PC-3 (cell line): ENCODE data around the gene ECE1. TPM values are rescaled to one million over a fixed set of nuclear protein-coding genes. Genes with fewer than 3 reads are reported as not detected.

Experiments used
- ATAC-seq: fragments of 200-7000 bp; cut with Tn5 transposase; 2 replicates; pipeline ENCODE4 v1.9.1; 2020; ENCODE audit warnings: mild to moderate bottlenecking, moderate library complexity
- BruUV-seq: library from RNA; stranded (reverse); fragments of 400-500 nt; replicated peaks from 2 replicates; lab custom pipeline; 2021; lab: Mats Ljungman, UMichigan
- CTCF ChIA-PET: fragments of 300-600 bp; sonication (Branson Sonifier 250); formaldehyde crosslinking; loops from one replicate; lab custom pipeline; 2022; ENCODE audit warnings: antibody characterized with exemption; lab: Charles Lee
- POLR2A ChIA-PET: fragments of 300-600 bp; sonication (Branson Sonifier 250); formaldehyde crosslinking; loops from one replicate; lab custom pipeline; 2022; ENCODE audit warnings: antibody characterized with exemption; ENCODE audit not compliant: unreplicated experiment; lab: Charles Lee
- DNase-seq: peaks from one replicate; pipeline ENCODE4 v3.0.0-alpha.2; 2015
- H2AFZ ChIP-seq: fragments of 300-600 bp; sonication (generic); 2 replicates; pipeline ENCODE4 v1.6.0; 2016; ENCODE audit warnings: antibody characterized with exemption, low read length
- H3F3A ChIP-seq: fragments of 300-600 bp; sonication (generic); one replicate; pipeline ENCODE4 v1.6.0; 2017; ENCODE audit warnings: antibody characterized with exemption, low read length, control low read depth, mild to moderate bottlenecking; ENCODE audit not compliant: unreplicated experiment
- H3K27ac ChIP-seq: fragments of 300-600 bp; sonication (generic); 2 replicates; pipeline ENCODE4 v1.5.1; 2016; ENCODE audit warnings: mild to moderate bottlenecking, low read length
- H3K27me3 ChIP-seq: fragments of 300-600 bp; sonication (generic); 2 replicates; pipeline ENCODE4 v1.6.1; 2016; ENCODE audit warnings: low read length, mixed read lengths
- H3K36me3 ChIP-seq: fragments of 300-600 bp; sonication (generic); 2 replicates; pipeline ENCODE4 v1.6.1; 2016; ENCODE audit warnings: low read depth, mixed run types, low read length, mixed read lengths
- H3K4me1 ChIP-seq: fragments of 300-600 bp; sonication (generic); 2 replicates; pipeline ENCODE4 v1.5.1; 2016; ENCODE audit warnings: low read length; ENCODE audit not compliant: insufficient read depth
- H3K4me2 ChIP-seq: fragments of 300-600 bp; sonication (generic); 2 replicates; pipeline ENCODE4 v1.6.0; 2016; ENCODE audit warnings: low read length
- H3K4me3 ChIP-seq: fragments of 300-600 bp; sonication (generic); 2 replicates; pipeline ENCODE4 v1.5.1; 2016; ENCODE audit warnings: mild to moderate bottlenecking, low read length, mixed read lengths
- H3K79me2 ChIP-seq: fragments of 300-600 bp; sonication (generic); 2 replicates; pipeline ENCODE4 v1.6.1; 2017; ENCODE audit warnings: low read length, mixed read lengths
- H3K9ac ChIP-seq: fragments of 300-600 bp; sonication (generic); 2 replicates; pipeline ENCODE4 v1.6.0; 2016; ENCODE audit warnings: mild to moderate bottlenecking, low read length
- H3K9me2 ChIP-seq: fragments of 300-600 bp; sonication (generic); replicated peaks from 2 replicates; pipeline ENCODE4 v1.6.1; 2016; ENCODE audit warnings: mixed run types, low read length, mixed read lengths
- H3K9me3 ChIP-seq: fragments of 300-600 bp; sonication (generic); 2 replicates; pipeline ENCODE4 v1.6.1; 2016; ENCODE audit warnings: low read length, mixed read lengths
- H4K20me1 ChIP-seq: fragments of 300-600 bp; sonication (generic); 2 replicates; pipeline ENCODE4 v1.6.1; 2016; ENCODE audit warnings: low read length, mixed read lengths
- EZH2 ChIP-seq: fragments of 300-600 bp; sonication (generic); IDR thresholded peaks from one replicate; pipeline ENCODE4 v1.6.1; 2017; ENCODE audit warnings: antibody characterized with exemption, mild to moderate bottlenecking, low read length; ENCODE audit not compliant: unreplicated experiment
- EZH2phosphoT487 ChIP-seq: fragments of 300-600 bp; sonication (generic); IDR thresholded peaks from 2 replicates; pipeline ENCODE4 v1.6.1; 2018; ENCODE audit warnings: mild to moderate bottlenecking, antibody characterized with exemption, low read length, borderline replicate concordance
- intact Hi-C: fragments of 100-400 bp; cut with micrococcal nuclease; formaldehyde crosslinking; loops from 2 replicates; pipeline ENCODE4 v1.9.0; 2023
- total RNA-seq: library from RNA; depleted of rRNA; stranded (reverse); fragments of >200 nt; gene quantifications from 2 replicates; pipeline ENCODE4 v1.2.3, GENCODE V29; 2014
- TF ChIP-seq, protein P1 (sequence below): fragments of 300-600 bp; sonication (generic); conservative IDR thresholded peaks from 2 replicates; pipeline ENCODE4 v1.5.1; 2017; ENCODE audit warnings: antibody characterized with exemption, low read depth, mild to moderate bottlenecking, low read length

ECE1 gene
- total RNA-seq, 1 experiment from 2014 or later = 86.8 TPM

DNA sequence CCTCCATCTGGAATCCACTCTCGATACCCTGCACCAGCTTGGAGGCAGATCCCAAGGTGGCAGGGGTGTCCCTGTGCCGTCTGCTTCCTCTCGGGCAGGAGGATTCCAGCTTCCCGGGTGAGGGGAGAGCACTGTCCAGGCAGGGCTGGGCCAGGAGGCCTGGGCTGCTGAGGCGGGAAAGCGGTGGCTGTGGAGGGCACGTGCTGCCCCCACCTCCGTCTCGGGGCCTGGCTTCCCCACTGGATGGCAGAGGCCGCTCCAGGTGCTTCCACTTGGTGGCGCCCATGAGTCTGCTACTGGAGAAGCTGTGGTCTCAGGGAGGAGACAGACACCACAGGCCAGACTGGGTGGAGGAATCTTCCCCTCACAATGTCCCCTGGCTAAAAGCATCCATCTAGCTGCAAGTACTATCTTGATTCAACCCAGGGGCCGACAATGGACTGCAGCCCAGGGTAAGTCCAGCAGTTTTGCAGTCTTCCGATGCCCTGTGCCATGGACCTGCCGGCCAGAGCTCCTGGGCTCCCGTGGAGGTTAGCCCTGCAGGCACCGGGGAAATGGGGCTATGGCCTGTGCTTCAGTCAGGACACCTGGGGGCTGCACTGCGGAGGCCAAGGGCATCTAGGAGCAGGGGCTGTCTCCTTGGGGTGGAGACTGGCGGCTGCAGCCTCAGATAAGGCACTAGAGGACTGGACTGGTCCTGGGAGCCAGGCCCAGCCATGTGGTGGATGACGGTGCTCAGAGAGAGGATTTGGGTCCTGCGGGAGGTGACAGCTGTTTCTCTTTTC is 72.3 kb downstream of the ECE1 start:
- no TSS peak for BruUV-seq
- H3K79me2 ChIP-seq = no peaks in the 10 kb centered on the region
- H3K27me3 ChIP-seq = no peaks in the 10 kb centered on the region
- intact Hi-C loops = no loop called here
- no peak overlapping the region for H2AFZ ChIP-seq
- ChIA-PET POLR2A (no interaction called here), CTCF (interaction anchor here (0.5 to 1.0 kb wide), 3 partner anchors 127 to 181 kb away, joined by 3 to 4 read pairs (median 3); no protein-coding TSS in a partner anchor)
- DNase-seq (peak; percentile 40), ATAC-seq (peak; percentile 33)
- no peak overlapping the region for H3K27ac ChIP-seq
- H3K4me3 ChIP-seq = no peak overlapping the region
- no peaks in the 10 kb centered on the region for H3K9me2 ChIP-seq
- peaks cover 10% of the 10 kb centered on the region for H3K36me3 ChIP-seq
- H4K20me1 ChIP-seq = no peaks in the 10 kb centered on the region
- no peak overlapping the region for H3K9ac ChIP-seq
- no peak overlapping the region for H3K4me2 ChIP-seq
- TF ChIP-seq, protein P1, sequence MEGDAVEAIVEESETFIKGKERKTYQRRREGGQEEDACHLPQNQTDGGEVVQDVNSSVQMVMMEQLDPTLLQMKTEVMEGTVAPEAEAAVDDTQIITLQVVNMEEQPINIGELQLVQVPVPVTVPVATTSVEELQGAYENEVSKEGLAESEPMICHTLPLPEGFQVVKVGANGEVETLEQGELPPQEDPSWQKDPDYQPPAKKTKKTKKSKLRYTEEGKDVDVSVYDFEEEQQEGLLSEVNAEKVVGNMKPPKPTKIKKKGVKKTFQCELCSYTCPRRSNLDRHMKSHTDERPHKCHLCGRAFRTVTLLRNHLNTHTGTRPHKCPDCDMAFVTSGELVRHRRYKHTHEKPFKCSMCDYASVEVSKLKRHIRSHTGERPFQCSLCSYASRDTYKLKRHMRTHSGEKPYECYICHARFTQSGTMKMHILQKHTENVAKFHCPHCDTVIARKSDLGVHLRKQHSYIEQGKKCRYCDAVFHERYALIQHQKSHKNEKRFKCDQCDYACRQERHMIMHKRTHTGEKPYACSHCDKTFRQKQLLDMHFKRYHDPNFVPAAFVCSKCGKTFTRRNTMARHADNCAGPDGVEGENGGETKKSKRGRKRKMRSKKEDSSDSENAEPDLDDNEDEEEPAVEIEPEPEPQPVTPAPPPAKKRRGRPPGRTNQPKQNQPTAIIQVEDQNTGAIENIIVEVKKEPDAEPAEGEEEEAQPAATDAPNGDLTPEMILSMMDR = peak; percentile 64
- TF ChIP-seq EZH2phosphoT487 (no peak), EZH2 (no peak)
- H3F3A ChIP-seq = no peaks in the 10 kb centered on the region
- no peaks in the 10 kb centered on the region for H3K9me3 ChIP-seq
- H3K4me1 ChIP-seq = no peaks in the 10 kb centered on the region

DNA sequence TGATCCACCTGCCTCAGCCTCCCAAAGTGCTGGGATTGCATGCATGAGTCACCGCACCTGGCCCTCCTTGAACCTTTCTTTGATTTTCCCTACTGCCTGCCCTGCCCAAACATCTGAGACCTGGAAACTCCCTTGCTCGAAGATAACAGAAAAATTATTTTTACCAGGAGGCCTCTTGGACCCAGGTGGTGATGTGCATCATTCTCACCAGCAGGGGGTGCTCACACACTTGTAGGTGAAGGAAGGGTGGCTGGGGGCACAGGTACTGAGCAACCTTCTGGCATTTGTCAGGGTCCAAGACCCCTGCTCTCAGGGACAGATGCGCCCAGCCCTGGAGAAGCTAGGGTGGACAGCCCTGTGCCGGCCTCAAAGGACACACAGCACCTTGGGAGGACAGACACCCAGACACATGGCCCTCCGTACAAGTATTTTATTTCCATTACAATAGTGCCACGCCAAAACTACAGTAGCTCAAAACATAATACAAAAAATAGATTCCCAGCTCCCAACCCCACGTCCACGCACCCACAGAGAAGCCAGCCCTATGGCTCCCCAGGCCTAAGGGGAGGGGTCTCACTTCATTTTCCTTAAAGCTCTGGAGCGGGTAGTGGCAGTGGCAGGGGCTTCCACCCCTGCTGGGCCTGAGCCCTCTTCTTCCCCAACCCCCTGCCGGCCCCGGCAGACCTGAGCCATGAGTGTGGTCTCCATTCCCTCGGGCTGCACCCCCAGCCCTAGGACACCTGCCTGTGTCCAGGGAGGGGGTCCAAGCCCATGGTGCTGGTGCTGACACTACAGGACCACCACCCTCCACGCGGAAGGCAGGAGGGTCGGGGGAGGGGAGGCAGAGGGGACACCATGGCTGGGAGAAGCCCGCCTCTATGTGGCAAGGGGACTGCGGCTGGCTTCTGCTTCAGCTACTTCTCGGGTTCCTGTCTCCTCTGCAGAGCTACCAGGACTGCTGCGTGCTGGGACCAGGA is 73.1 kb downstream of the ECE1 start:
- H3K9me2 ChIP-seq = no peaks in the 10 kb centered on the region
- ChIA-PET CTCF (interaction anchor here (0.9 to 1.0 kb wide), 2 partner anchors 128 to 152 kb away, joined by 3 to 4 read pairs; no protein-coding TSS in a partner anchor), POLR2A (no interaction called here)
- H3K79me2 ChIP-seq = no peaks in the 10 kb centered on the region
- no peaks in the 10 kb centered on the region for H3K9me3 ChIP-seq
- intact Hi-C loops = no loop called here
- TF ChIP-seq, protein P1 = peak; percentile 92
- TF ChIP-seq EZH2 (no peak), EZH2phosphoT487 (no peak)
- H3K9ac ChIP-seq = no peak overlapping the region
- no TSS peak for BruUV-seq
- no peak overlapping the region for H3K4me2 ChIP-seq
- peaks cover 8% of the 10 kb centered on the region for H3K36me3 ChIP-seq
- H3F3A ChIP-seq = no peaks in the 10 kb centered on the region
- H3K4me3 ChIP-seq = no peak overlapping the region
- H3K27me3 ChIP-seq = no peaks in the 10 kb centered on the region
- no peak overlapping the region for H3K27ac ChIP-seq
- no peaks in the 10 kb centered on the region for H4K20me1 ChIP-seq
- peak; percentile 78 for DNase-seq
- peak; percentile 59 for ATAC-seq
- peaks cover 3% of the 10 kb centered on the region; the same call in 1 of the 2 replicates for H3K4me1 ChIP-seq
- H2AFZ ChIP-seq = no peak overlapping the region
